ENCODE data around the gene MACC1.

DNA sequence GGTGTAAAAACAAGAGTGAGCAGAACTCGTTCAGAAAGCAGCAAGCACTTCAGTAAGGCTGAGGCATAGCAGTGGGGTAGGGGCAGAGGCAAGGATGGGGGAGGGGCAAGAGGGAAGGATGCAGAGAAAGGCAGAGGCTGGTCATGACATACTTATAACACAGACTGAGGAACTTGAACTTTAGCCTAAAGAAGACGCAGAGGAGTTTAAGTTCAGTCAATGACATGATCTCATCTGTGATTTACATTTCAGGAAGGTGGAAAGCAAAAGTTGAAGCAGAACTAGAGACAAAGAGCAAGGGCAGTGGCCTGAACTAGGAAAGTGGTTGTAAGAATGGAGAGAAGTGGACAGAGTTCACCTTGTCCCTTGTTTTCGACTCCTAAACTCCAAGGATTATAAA lies 15.8 kb downstream of the MACC1 start:
- TF ChIP-seq EZH2 (IDR thresholded peaks at IDR 0.05; ENCODE audit: low read length), result no peak
- TF ChIP-seq, protein P1, sequence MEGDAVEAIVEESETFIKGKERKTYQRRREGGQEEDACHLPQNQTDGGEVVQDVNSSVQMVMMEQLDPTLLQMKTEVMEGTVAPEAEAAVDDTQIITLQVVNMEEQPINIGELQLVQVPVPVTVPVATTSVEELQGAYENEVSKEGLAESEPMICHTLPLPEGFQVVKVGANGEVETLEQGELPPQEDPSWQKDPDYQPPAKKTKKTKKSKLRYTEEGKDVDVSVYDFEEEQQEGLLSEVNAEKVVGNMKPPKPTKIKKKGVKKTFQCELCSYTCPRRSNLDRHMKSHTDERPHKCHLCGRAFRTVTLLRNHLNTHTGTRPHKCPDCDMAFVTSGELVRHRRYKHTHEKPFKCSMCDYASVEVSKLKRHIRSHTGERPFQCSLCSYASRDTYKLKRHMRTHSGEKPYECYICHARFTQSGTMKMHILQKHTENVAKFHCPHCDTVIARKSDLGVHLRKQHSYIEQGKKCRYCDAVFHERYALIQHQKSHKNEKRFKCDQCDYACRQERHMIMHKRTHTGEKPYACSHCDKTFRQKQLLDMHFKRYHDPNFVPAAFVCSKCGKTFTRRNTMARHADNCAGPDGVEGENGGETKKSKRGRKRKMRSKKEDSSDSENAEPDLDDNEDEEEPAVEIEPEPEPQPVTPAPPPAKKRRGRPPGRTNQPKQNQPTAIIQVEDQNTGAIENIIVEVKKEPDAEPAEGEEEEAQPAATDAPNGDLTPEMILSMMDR (optimal IDR thresholded peaks at IDR 0.05 in 1 of 3, IDR thresholded peaks at IDR 0.05 in 1 of 3, conservative IDR thresholded peaks at IDR 0.05 in 1 of 3; ENCODE audit: extremely low read depth in 1 of 3, insufficient read depth in 2 of 3, low read length in 3 of 3), result no peak

Measured in keratinocyte (primary cell).